Pons (tissue), 1 donor: ENCODE data around the gene SLK.

ENCODE experiments used
- DNase-seq: peaks from one replicate; pipeline ENCODE4 v3.0.0-alpha.2; 2016; ENCODE audit warnings: low spot score

Gene SLK

GRCh38 chr10:103990121-103990520 lies 23.2 kb downstream of the SLK start:
- no peak for DNase-seq

GRCh38 chr10:103990531-103990930 lies 23.6 kb downstream of the SLK start:
- DNase-seq, result no peak

GRCh38 chr10:103991393-103992128 lies 24.6 kb downstream of the SLK start:
- no peak for DNase-seq

- DNase-seq, result no peak
These were observed 28.2 kb downstream of the SLK start for GRCh38 chr10:103995134-103995533.

- DNase-seq, result no peak
These were observed 31.9 kb downstream of the SLK start for GRCh38 chr10:103998805-103999204.

- DNase-seq, result no peak
These were observed 36.0 kb downstream of the SLK start for GRCh38 chr10:104002911-104003310.

- DNase-seq, result no peak
These were observed 38.4 kb downstream of the SLK start for GRCh38 chr10:104005172-104005863.

- DNase-seq, result no peak
These were observed 45.0 kb downstream of the SLK start for GRCh38 chr10:104011904-104012303.

GRCh38 chr10:104013489-104013888 lies 46.5 kb downstream of the SLK start:
- no peak for DNase-seq

GRCh38 chr10:104014176-104014575 lies 47.2 kb downstream of the SLK start:
- no peak for DNase-seq

GRCh38 chr10:104016661-104017060 lies 49.7 kb downstream of the SLK start:
- DNase-seq, result no peak

- DNase-seq, result no peak
These were observed 51.5 kb downstream of the SLK start for GRCh38 chr10:104018471-104018870.

GRCh38 chr10:104020020-104020419 lies 53.1 kb downstream of the SLK start:
- DNase-seq, result no peak

- no peak for DNase-seq
These were observed 54.3 kb downstream of the SLK start for GRCh38 chr10:104021246-104021645.

GRCh38 chr10:104022026-104022425 lies 55.1 kb downstream of the SLK start:
- DNase-seq, result no peak

GRCh38 chr10:104025524-104025923 lies 58.6 kb downstream of the SLK start:
- DNase-seq, result peak; percentile 14

GRCh38 chr10:104026762-104027161 lies 59.8 kb downstream of the SLK start:
- no peak for DNase-seq

- peak; percentile 87 for DNase-seq
These were observed 61.2 kb downstream of the SLK start for GRCh38 chr10:104028146-104028545.

GRCh38 chr10:104028823-104029520 lies 62.0 kb downstream of the SLK start:
- DNase-seq, result peak; percentile 22

GRCh38 chr10:104029521-104029860 lies 62.6 kb downstream of the SLK start:
- DNase-seq, result peak; percentile 88

- no peak for DNase-seq
These were observed 64.7 kb downstream of the SLK start for GRCh38 chr10:104031631-104032030.

- DNase-seq, result peak; percentile 28
These were observed 65.3 kb downstream of the SLK start for GRCh38 chr10:104032144-104032775.
